ENCODE data around the gene NUAK2.

DNA sequence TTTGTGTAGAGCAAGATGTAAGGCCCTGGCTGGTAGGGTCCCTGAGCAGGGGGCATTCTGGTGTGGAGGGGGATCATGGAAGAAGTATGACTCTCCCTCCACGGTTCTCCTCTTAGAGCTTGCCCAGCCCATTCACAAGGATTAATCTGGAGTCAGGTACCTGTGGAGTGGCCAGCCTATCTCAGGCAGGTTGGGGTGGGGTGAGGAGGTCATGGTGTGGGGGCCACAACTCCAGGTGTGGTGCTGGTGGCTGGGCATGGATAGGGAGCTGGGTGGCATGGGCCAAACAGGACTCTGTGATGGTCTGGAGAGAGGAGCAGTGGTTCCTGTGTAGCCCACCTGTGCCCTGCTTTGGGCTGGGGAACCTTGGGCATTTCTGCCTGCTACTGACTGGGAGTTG lies 61.5 kb downstream of the NUAK2 start:
- TF ChIP-seq YY1 (IDR thresholded peaks at IDR 0.05; ENCODE audit: insufficient read depth, insufficient read length) (no peak), SUZ12 (IDR thresholded peaks at IDR 0.05; ENCODE audit: extremely low read depth, insufficient read depth, insufficient read length) (no peak), ZNF274 (IDR thresholded peaks at IDR 0.05; ENCODE audit: low read depth, low read length) (no peak)

Measured in NT2/D1 (cell line).